OCI-LY1 (cell line): ENCODE measurements around the gene GUCY1A2.

ENCODE experiments used
- H2AFZ ChIP-seq: fragments of 200-600 bp; sonication (generic), shearing (Covaris generic); 2 replicates; pipeline ENCODE4 v1.6.0; 2014; ENCODE audit warnings: antibody characterized with exemption, mild to moderate bottlenecking, low read length
- H3F3A ChIP-seq: fragments of 200-600 bp; sonication (generic), shearing (Covaris generic); 2 replicates; pipeline ENCODE4 v1.6.0; 2014; ENCODE audit warnings: mild to moderate bottlenecking, antibody characterized with exemption, low read length, moderate library complexity; ENCODE audit not compliant: insufficient read depth
- H3K27ac ChIP-seq: fragments of 200-600 bp; sonication (generic); 2 replicates; pipeline ENCODE4 v1.5.1; 2014; ENCODE audit warnings: low read length, mixed run types, mild to moderate bottlenecking, low read depth; ENCODE audit not compliant: poor library complexity, severe bottlenecking
- H3K27me3 ChIP-seq: fragments of 200-600 bp; sonication (generic); 2 replicates; pipeline ENCODE4 v1.6.0; 2014; ENCODE audit warnings: antibody characterized with exemption, mild to moderate bottlenecking, low read length, moderate library complexity; ENCODE audit not compliant: insufficient read depth
- H3K36me3 ChIP-seq: fragments of 200-600 bp; sonication (generic); 2 replicates; pipeline ENCODE4 v1.6.1; 2014; ENCODE audit warnings: mild to moderate bottlenecking, antibody characterized with exemption, low read length, moderate library complexity, mixed read lengths; ENCODE audit not compliant: insufficient read depth
- H3K4me1 ChIP-seq: fragments of 200-600 bp; sonication (generic); 2 replicates; pipeline ENCODE4 v1.5.1; 2014; ENCODE audit warnings: mild to moderate bottlenecking, low read length, moderate library complexity; ENCODE audit not compliant: insufficient read depth, severe bottlenecking
- H3K4me2 ChIP-seq: fragments of 200-600 bp; sonication (generic), shearing (Covaris generic); 2 replicates; pipeline ENCODE4 v1.6.1; 2014; ENCODE audit warnings: low read length
- H3K4me3 ChIP-seq: fragments of 200-600 bp; sonication (generic); 2 replicates; pipeline ENCODE4 v1.5.1; 2014; ENCODE audit warnings: low read length, low read depth, mild to moderate bottlenecking, mixed read lengths; ENCODE audit not compliant: poor library complexity, severe bottlenecking
- H3K79me2 ChIP-seq: fragments of 200-600 bp; shearing (Covaris generic); 2 replicates; pipeline ENCODE4 v1.6.1; 2016; ENCODE audit warnings: mixed run types, low read length, mixed read lengths; ENCODE audit not compliant: insufficient read depth
- H3K9ac ChIP-seq: fragments of 200-600 bp; sonication (generic), shearing (Covaris generic); 2 replicates; pipeline ENCODE4 v1.6.1; 2014; ENCODE audit warnings: mild to moderate bottlenecking, low read length, mixed read lengths
- H3K9me2 ChIP-seq: fragments of 200-600 bp; sonication (generic), shearing (Covaris generic); 2 replicates; pipeline ENCODE4 v1.6.1; 2014; ENCODE audit warnings: low read depth, mild to moderate bottlenecking, low read length, mixed read lengths
- H3K9me3 ChIP-seq: fragments of 200-600 bp; shearing (Covaris generic); 2 replicates; pipeline ENCODE4 v1.6.1; 2014; ENCODE audit warnings: low read length, mixed read lengths
- H4K20me1 ChIP-seq: fragments of 200-600 bp; sonication (generic), shearing (Covaris generic); 2 replicates; pipeline ENCODE4 v1.6.0; 2016; ENCODE audit warnings: mild to moderate bottlenecking, low read length; ENCODE audit not compliant: insufficient read depth
- CTCF ChIP-seq: fragments of 200-600 bp; sonication (generic), shearing (Covaris generic); IDR thresholded peaks from 2 replicates; pipeline ENCODE4 v1.5.1; 2017; ENCODE audit warnings: mild to moderate bottlenecking, antibody characterized with exemption, low read length, moderate library complexity, mixed read lengths
- EZH2 ChIP-seq: fragments of 200-600 bp; sonication (generic), shearing (Covaris generic); IDR thresholded peaks from 2 replicates; pipeline ENCODE4 v1.8.0; 2017; ENCODE audit warnings: borderline replicate concordance, mixed run types, mild to moderate bottlenecking, antibody characterized with exemption, low read length, moderate library complexity, mixed read lengths

The GUCY1A2 gene

DNA sequence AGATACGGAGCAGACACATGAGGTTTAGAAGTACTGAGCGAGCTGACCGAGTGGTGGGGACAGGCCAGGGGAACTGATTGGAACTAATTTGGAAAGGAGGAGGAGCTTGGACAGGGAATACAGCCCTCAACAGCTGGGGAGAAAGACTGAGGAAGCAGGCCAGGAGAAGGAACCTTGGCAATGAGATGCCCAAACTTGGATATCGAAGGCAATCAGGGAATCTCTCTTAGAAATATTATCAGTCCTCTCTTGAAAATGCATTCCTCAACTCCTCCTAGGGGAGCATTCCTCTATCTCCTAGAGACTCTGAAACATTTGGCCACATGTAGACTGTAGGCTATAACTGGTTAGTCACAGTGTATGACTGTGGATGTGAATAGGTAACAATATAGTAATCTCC, 284.6 kb downstream of the GUCY1A2 start:
- H2AFZ ChIP-seq, result no peak overlapping the region
- no peak for TF ChIP-seq CTCF
- TF ChIP-seq EZH2, result no peak
- H3K4me1 ChIP-seq, result no peaks in the 10 kb centered on the region
- no peaks in the 10 kb centered on the region for H3K36me3 ChIP-seq
- no peaks in the 10 kb centered on the region for H4K20me1 ChIP-seq
- H3K4me2 ChIP-seq, result no peak overlapping the region
- no peaks in the 10 kb centered on the region for H3K9me3 ChIP-seq
- no peaks in the 10 kb centered on the region for H3F3A ChIP-seq
- no peaks in the 10 kb centered on the region for H3K27me3 ChIP-seq
- H3K9me2 ChIP-seq, result no peaks in the 10 kb centered on the region
- no peak overlapping the region for H3K27ac ChIP-seq
- no peaks in the 10 kb centered on the region for H3K79me2 ChIP-seq
- H3K9ac ChIP-seq, result no peak overlapping the region
- no peak overlapping the region for H3K4me3 ChIP-seq

DNA sequence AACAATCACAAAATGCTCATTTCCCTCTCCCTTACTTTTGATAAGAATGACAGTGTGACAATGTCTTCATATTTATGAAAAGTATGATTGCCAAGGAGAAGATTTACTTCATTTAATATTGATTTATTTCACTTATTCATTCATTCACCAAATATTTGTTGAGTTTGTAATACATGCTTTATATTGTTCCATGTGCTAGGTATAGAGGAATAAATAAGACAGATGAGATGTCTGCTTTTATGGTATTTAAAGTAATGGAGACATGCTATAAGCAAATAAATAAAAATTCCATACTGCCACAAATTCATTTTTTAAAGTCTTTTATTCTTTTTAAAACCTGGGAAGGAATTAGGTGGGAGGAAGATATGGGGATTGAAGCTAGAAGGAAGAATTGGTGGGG, 289.4 kb downstream of the GUCY1A2 start:
- no peaks in the 10 kb centered on the region for H3K27me3 ChIP-seq
- H3K9me2 ChIP-seq, result no peaks in the 10 kb centered on the region
- H3K4me3 ChIP-seq, result no peak overlapping the region
- H3K36me3 ChIP-seq, result no peaks in the 10 kb centered on the region
- H4K20me1 ChIP-seq, result no peaks in the 10 kb centered on the region
- H3K79me2 ChIP-seq, result no peaks in the 10 kb centered on the region
- H3F3A ChIP-seq, result no peaks in the 10 kb centered on the region
- TF ChIP-seq EZH2 (no peak), CTCF (no peak)
- H3K27ac ChIP-seq, result no peak overlapping the region
- H3K9me3 ChIP-seq, result no peaks in the 10 kb centered on the region
- no peak overlapping the region for H2AFZ ChIP-seq
- H3K4me2 ChIP-seq, result no peak overlapping the region
- H3K4me1 ChIP-seq, result no peaks in the 10 kb centered on the region
- no peak overlapping the region for H3K9ac ChIP-seq

DNA sequence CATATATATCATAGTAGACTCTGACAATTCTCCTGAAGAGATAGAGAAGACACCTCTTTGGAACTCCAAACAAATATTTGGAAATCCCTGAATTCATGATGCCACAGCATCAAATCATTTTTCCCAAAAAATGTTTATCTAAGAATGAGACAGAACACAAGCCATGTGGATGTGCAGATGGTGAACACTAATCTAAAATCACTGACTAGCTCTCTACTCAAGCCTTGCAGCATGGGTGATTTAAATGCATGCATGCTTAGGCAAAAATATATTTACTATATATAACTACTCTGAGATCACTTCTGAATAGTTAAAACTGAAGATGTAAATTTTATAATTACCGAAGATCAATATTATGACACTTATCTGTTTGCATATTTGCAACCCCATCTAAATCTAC, 289.9 kb downstream of the GUCY1A2 start:
- Histone ChIP-seq H3K27ac (no peak overlapping the region), H3K79me2 (no peaks in the 10 kb centered on the region), H3K4me2 (no peak overlapping the region), H3K27me3 (no peaks in the 10 kb centered on the region), H3K9ac (no peak overlapping the region), H4K20me1 (no peaks in the 10 kb centered on the region), H3K4me1 (no peaks in the 10 kb centered on the region), H3F3A (no peaks in the 10 kb centered on the region), H3K9me2 (no peaks in the 10 kb centered on the region), H3K9me3 (no peaks in the 10 kb centered on the region), H2AFZ (no peak overlapping the region), H3K4me3 (no peak overlapping the region), H3K36me3 (no peaks in the 10 kb centered on the region)
- TF ChIP-seq EZH2 (no peak), CTCF (no peak)
